Retinal pigment epithelial cell (primary cell): ENCODE measurements around the gene PIK3C2G.

Source experiments
- DNase-seq: peaks from one replicate; pipeline ENCODE4 v3.0.0-alpha.2; 2010; ENCODE audit warnings: low read depth
- H3K4me3 ChIP-seq: 2 replicates; pipeline ENCODE4 v1.5.1; 2011; ENCODE audit warnings: mild to moderate bottlenecking, low read length, control low read depth, moderate library complexity
- TF ChIP-seq, protein P1 (sequence below): conservative IDR thresholded peaks from 2 replicates; pipeline ENCODE4 v1.5.1; 2011; ENCODE audit warnings: low read depth, low read length, control low read depth, inconsistent platforms

Gene PIK3C2G

DNA sequence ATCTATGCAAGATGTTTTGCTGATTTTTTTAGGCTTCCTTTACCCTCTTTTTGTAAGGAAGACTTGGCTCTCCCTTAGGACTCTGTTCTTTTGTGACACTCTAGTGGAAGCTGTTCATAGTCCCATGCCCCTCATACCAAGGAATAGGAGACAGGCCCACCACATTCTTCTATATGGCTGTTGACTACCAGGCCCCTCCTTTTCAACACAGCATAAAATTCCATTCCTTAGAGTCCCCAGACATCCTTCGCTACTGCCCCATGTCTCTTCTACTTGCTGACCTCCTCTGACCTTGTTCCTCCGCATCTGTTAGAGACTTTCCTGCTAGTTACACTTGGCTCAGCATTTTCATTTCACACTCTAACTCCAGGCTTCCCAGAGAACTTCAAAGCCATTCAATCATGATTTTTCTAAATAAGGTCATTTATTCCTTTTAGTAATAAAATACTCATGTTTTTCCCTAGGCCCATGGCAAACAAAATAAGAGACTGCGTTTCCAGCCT is 9.7 kb downstream of the PIK3C2G start:
- TF ChIP-seq, protein P1, sequence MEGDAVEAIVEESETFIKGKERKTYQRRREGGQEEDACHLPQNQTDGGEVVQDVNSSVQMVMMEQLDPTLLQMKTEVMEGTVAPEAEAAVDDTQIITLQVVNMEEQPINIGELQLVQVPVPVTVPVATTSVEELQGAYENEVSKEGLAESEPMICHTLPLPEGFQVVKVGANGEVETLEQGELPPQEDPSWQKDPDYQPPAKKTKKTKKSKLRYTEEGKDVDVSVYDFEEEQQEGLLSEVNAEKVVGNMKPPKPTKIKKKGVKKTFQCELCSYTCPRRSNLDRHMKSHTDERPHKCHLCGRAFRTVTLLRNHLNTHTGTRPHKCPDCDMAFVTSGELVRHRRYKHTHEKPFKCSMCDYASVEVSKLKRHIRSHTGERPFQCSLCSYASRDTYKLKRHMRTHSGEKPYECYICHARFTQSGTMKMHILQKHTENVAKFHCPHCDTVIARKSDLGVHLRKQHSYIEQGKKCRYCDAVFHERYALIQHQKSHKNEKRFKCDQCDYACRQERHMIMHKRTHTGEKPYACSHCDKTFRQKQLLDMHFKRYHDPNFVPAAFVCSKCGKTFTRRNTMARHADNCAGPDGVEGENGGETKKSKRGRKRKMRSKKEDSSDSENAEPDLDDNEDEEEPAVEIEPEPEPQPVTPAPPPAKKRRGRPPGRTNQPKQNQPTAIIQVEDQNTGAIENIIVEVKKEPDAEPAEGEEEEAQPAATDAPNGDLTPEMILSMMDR: no peak
- no peak for DNase-seq
- no peak overlapping the region for H3K4me3 ChIP-seq

DNA sequence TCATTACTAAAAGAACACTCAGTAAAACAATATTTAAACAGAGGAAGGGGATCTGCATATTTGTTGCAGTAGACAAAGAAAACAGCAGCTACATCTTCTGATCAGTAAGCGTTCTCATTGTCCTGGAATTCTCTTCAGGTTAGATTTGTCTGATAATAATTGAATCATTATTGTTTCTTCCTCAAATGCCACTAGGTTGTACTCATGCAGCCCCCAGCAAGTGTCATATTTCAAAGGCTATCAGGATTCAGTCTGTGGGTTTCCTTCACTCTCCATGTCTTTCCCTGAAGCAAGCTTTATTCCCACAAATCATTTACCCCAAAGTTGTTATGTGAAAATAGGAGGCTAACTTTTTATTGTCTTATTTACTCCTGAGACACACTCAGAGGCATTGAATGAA is 14.7 kb downstream of the PIK3C2G start:
- H3K4me3 ChIP-seq: no peak overlapping the region
- TF ChIP-seq, protein P1: no peak

DNA sequence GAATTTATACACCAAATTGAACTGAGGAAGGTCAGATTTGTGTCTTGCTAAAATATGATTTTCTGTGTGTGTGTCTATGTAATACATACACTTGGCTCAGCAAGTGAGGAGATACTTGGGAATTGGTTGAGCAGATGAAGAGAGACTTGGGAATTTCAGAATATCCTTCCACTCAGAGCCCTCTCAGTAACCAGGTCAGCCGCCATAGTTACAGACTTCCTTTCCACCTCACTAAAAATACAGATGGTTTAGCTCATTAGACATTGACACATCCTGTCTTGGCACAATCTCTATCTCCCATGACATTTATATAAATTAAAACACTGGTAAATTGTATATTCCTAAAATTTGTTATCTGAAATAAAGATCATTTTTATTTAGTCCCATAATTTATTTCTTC is 15.9 kb downstream of the PIK3C2G start:
- TF ChIP-seq, protein P1: no peak
- no peak for DNase-seq
- H3K4me3 ChIP-seq: no peak overlapping the region

More for the DNA sequence above, 14.7 kb downstream of the PIK3C2G start:
- DNase-seq: no peak

DNA sequence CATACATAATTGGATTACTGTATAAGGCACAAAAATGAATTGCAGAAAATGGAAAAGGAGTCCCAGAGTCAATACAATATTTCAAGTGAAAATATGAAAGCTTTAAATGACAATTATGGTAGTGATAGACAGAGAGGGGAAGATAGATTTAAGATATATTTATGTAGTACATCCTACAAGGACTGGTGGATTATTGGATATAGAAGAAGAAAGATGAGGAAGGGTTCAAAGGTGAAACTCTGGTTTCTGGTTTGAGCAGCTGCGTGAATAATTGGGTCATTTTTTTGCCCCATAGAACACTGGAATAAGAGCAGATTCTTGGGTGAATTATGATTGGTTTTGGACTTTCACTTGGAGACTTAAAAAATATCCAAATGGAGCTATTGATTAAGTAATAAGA is 19.4 kb downstream of the PIK3C2G start:
- H3K4me3 ChIP-seq: no peak overlapping the region
- TF ChIP-seq, protein P1: no peak
- no peak for DNase-seq

DNA sequence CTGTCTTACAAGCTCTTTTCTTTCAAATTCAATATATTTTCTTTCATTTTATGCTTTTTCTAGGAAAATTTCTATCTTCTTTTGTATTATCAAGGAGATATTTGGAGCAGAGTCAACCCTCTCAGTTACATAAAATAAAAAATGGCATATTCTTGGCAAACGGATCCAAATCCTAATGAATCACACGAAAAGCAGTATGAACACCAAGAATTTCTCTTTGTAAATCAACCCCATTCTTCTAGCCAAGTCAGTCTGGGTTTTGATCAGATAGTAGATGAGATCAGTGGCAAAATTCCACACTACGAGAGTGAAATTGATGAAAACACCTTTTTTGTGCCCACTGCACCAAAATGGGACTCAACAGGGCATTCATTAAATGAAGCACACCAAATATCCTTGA is 20.6 kb downstream of the PIK3C2G start:
- peak; percentile 11 for DNase-seq
- TF ChIP-seq, protein P1: no peak
- H3K4me3 ChIP-seq: no peak overlapping the region

DNA sequence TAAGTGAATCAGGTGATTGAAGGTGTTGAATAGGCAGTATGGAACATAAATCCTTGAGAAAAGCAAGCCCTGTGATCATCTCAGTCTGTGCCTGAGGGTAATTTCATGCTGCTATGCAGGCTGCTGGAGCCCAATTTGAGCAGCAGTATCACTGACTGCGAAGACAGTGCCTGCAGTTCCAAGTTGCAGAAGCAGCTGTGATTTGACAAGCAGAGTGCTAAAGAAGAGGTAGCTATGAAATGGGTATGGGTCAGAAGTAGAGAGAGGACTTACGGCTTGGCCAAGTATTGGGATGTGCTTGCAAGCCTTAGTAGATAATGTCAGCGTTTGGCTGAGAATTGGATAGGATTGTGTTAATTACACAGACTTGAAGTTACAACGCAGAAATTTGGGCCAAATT is 22.5 kb downstream of the PIK3C2G start:
- H3K4me3 ChIP-seq: no peak overlapping the region
- TF ChIP-seq, protein P1: no peak
- no peak for DNase-seq

DNA sequence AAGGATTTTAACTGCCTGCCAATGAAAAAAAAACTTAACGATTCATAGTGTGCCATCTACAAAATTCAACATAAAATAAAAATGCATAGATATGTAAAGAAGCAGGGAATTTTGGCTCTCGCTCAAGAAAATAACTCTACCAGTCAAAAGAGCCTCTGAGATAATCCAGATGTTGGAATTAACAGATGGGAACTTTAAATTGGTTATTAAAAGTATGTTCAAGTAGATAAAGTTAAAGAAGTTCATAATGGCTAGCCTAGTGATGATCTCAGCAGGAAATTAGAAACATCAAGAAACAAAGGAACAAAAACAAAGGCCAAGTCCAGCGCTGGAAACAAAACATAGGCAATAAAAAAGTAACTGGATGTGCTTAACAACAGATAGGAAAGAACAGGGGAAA is 23.1 kb downstream of the PIK3C2G start:
- DNase-seq: no peak
- no peak overlapping the region for H3K4me3 ChIP-seq
- TF ChIP-seq, protein P1: no peak
